ENCODE data around the gene DLGAP1.

GRCh38 chr18:3903337-3903736 is 551.8 kb downstream of the DLGAP1 start:
- TF ChIP-seq, protein P1, sequence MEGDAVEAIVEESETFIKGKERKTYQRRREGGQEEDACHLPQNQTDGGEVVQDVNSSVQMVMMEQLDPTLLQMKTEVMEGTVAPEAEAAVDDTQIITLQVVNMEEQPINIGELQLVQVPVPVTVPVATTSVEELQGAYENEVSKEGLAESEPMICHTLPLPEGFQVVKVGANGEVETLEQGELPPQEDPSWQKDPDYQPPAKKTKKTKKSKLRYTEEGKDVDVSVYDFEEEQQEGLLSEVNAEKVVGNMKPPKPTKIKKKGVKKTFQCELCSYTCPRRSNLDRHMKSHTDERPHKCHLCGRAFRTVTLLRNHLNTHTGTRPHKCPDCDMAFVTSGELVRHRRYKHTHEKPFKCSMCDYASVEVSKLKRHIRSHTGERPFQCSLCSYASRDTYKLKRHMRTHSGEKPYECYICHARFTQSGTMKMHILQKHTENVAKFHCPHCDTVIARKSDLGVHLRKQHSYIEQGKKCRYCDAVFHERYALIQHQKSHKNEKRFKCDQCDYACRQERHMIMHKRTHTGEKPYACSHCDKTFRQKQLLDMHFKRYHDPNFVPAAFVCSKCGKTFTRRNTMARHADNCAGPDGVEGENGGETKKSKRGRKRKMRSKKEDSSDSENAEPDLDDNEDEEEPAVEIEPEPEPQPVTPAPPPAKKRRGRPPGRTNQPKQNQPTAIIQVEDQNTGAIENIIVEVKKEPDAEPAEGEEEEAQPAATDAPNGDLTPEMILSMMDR (IDR thresholded peaks at IDR 0.05; ENCODE audit: insufficient read depth, low read length, poor library complexity, severe bottlenecking): no peak
- no peak for TF ChIP-seq EZH2phosphoT487 (conservative IDR thresholded peaks at IDR 0.05; ENCODE audit: low read length)
